GM12878 (cell line): ENCODE measurements around the gene SETSIP. TPM values are rescaled to one million over a fixed set of nuclear protein-coding genes. Genes with fewer than 3 reads are reported as not detected.

Experiments
- ATAC-seq: fragments of 200-7000 bp; cut with Tn5 transposase; 3 replicates; pipeline ENCODE4 v1.9.1; 2020; ENCODE audit warnings: mild to moderate bottlenecking, moderate library complexity
- BruUV-seq: library from RNA; stranded (reverse); fragments of 400-500 nt; replicated peaks from 2 replicates; lab custom pipeline; 2021; lab: Mats Ljungman, UMichigan
- CTCF ChIA-PET: fragments of 300-600 bp; sonication (Branson Sonifier 250); formaldehyde crosslinking; extraction: SDS; loops from one replicate; lab custom pipeline; 2021; ENCODE audit warnings: inconsistent platforms; lab: Yijun Ruan, JAX
- POLR2A ChIA-PET: fragments of 350-600 bp; formaldehyde crosslinking; extraction: SDS; loops from one replicate; lab custom pipeline; 2021; ENCODE audit warnings: inconsistent platforms; lab: Charles Lee
- RAD21 ChIA-PET: fragments of 300-600 bp; sonication (Branson Sonifier 250); formaldehyde crosslinking; loops from one replicate; lab custom pipeline; 2023; ENCODE audit warnings: antibody characterized with exemption; ENCODE audit not compliant: unreplicated experiment; lab: Charles Lee
- SMC1A ChIA-PET: fragments of 300-600 bp; sonication (Branson Sonifier 250); formaldehyde crosslinking; loops from one replicate; lab custom pipeline; 2023; ENCODE audit not compliant: unreplicated experiment, uncharacterized antibody; lab: Charles Lee
- DNase-seq: peaks from one replicate; pipeline ENCODE4 v3.0.0-alpha.2; 2011; ENCODE audit warnings: low read depth, low spot score
- FAIRE-seq: peaks from 3 replicates; lab custom pipeline; 2011; peaks lifted over from hg19 to GRCh38; lab: Jason Lieb, UNC
- H2AFZ ChIP-seq: 2 replicates; pipeline ENCODE4 v1.6.0; 2011; ENCODE audit warnings: low read depth, low read length, control low read depth; ENCODE audit not compliant: control insufficient read depth
- H3K27ac ChIP-seq: 2 replicates; pipeline ENCODE4 v1.5.1; 2011; ENCODE audit warnings: control low read depth; ENCODE audit not compliant: control insufficient read depth, insufficient read depth
- H3K27me3 ChIP-seq, 2 experiments: replicated peaks in 1 of 2; 2 replicates each; pipeline versions ENCODE4 v1.6.0 to v1.6.1; 2011; ENCODE audit warnings: low read length in 1 of 2; ENCODE audit not compliant: control insufficient read depth in 2 of 2, insufficient read depth in 2 of 2
- H3K36me3 ChIP-seq, 2 experiments: 2 replicates each; pipeline ENCODE4 v1.5.1; 2011; ENCODE audit warnings: low read length in 1 of 2; ENCODE audit not compliant: control insufficient read depth in 2 of 2, insufficient read depth in 2 of 2
- H3K4me1 ChIP-seq: 2 replicates; pipeline ENCODE4 v1.6.1; 2011; ENCODE audit warnings: mild to moderate bottlenecking, low read length, moderate library complexity, mixed read lengths; ENCODE audit not compliant: control insufficient read depth, insufficient read depth
- H3K4me2 ChIP-seq: 2 replicates; pipeline ENCODE4 v1.6.0; 2011; ENCODE audit warnings: control low read depth; ENCODE audit not compliant: control insufficient read depth, insufficient read depth
- H3K4me3 ChIP-seq: fragments of 200-600 bp; sonication (generic); 2 replicates; pipeline ENCODE4 v1.5.1; 2016
- H3K79me2 ChIP-seq: 2 replicates; pipeline ENCODE4 v1.6.0; 2011; ENCODE audit warnings: low read length; ENCODE audit not compliant: control insufficient read depth, insufficient read depth
- H3K9ac ChIP-seq: 2 replicates; pipeline ENCODE4 v1.8.0; 2011; ENCODE audit warnings: low read length, control low read depth, mixed read lengths; ENCODE audit not compliant: control insufficient read depth, insufficient read depth
- H3K9me3 ChIP-seq: replicated peaks from 3 replicates; pipeline ENCODE4 v1.5.1; 2011; ENCODE audit warnings: mild to moderate bottlenecking, low read length; ENCODE audit not compliant: control insufficient read depth, insufficient read depth
- H4K20me1 ChIP-seq: 2 replicates; pipeline ENCODE4 v1.6.0; 2011; ENCODE audit not compliant: control insufficient read depth, insufficient read depth
- ASH2L ChIP-seq: fragments of 300-600, 200-600 bp; sonication (generic); IDR thresholded peaks from 2 replicates; pipeline ENCODE4 v1.6.1; 2017; ENCODE audit warnings: low read depth, mild to moderate bottlenecking, borderline replicate concordance
- CHD1 ChIP-seq: IDR thresholded peaks from 2 replicates; pipeline ENCODE4 v1.6.1; 2012; ENCODE audit warnings: low read depth, low read length, improper control_type of control experiment
- EGR1 ChIP-seq, 2 experiments: IDR thresholded peaks; 1 replicate in 1 of 2; 2 replicates in 1 of 2; pipeline ENCODE4 v1.6.1; 2011 to 2012; ENCODE audit warnings: low read depth in 2 of 2, low read length in 2 of 2, borderline replicate concordance in 1 of 2, mild to moderate bottlenecking in 1 of 2, moderate library complexity in 1 of 2
- ELK1 ChIP-seq: IDR thresholded peaks from 2 replicates; pipeline ENCODE4 v1.6.1; 2012; ENCODE audit warnings: low read depth, low read length, improper control_type of control experiment
- HCFC1 ChIP-seq: fragments of 150-350 bp; IDR thresholded peaks from 2 replicates; pipeline ENCODE4 v1.6.1; 2014; ENCODE audit warnings: low read length
- JUNB ChIP-seq: IDR thresholded peaks from 2 replicates; pipeline ENCODE4 v1.6.1; 2016; ENCODE audit warnings: antibody characterized with exemption, mild to moderate bottlenecking
- KDM1A ChIP-seq: fragments of 200-600 bp; sonication (generic); IDR thresholded peaks from 2 replicates; pipeline ENCODE4 v1.6.1; 2016; ENCODE audit warnings: borderline replicate concordance
- MTA2 ChIP-seq: fragments of 450-650 bp; IDR thresholded peaks from 2 replicates; pipeline ENCODE4 v1.6.1; 2016; ENCODE audit warnings: low read depth, mild to moderate bottlenecking, moderate library complexity
- NR2F1 ChIP-seq: fragments of 450-650 bp; conservative IDR thresholded peaks from 2 replicates; pipeline ENCODE4 v1.6.1; 2017; ENCODE audit warnings: mild to moderate bottlenecking
- POLR2AphosphoS2 ChIP-seq: IDR thresholded peaks from 2 replicates; pipeline ENCODE4 v1.6.1; 2011; ENCODE audit warnings: low read depth, mild to moderate bottlenecking, low read length, improper control_type of control experiment, moderate library complexity
- RFX5 ChIP-seq: IDR thresholded peaks from 2 replicates; pipeline ENCODE4 v1.6.1; 2011; ENCODE audit warnings: low read depth, low read length, improper control_type of control experiment
- RUNX3 ChIP-seq: IDR thresholded peaks from 2 replicates; pipeline ENCODE4 v1.6.1; 2012; ENCODE audit warnings: low read length, inconsistent platforms
- SREBF1 ChIP-seq: IDR thresholded peaks from 2 replicates; pipeline ENCODE4 v1.6.1; 2012; ENCODE audit warnings: mild to moderate bottlenecking, low read length
- ZNF217 ChIP-seq: fragments of 450-650 bp; IDR thresholded peaks from 2 replicates; pipeline ENCODE4 v1.6.1; 2017; ENCODE audit warnings: antibody characterized with exemption, mild to moderate bottlenecking
- WGBS: methylation state at CpG from one replicate; pipeline ENCODE4 v1.1.6; 2016; ENCODE audit warnings: low lambda C conversion rate; ENCODE audit not compliant: insufficient replicate concordance, insufficient coverage; ENCODE audit errors: missing lambda C conversion rate; 5-methylcytosine and 5-hydroxymethylcytosine counted together
- in situ Hi-C: fragments of 300-500 bp; cut with MboI; formaldehyde crosslinking; loops from 9 replicates; pipeline ENCODE4 v1.14.3; 2018; ENCODE audit warnings: mixed read lengths
- intact Hi-C: fragments of 100-400 bp; cut with micrococcal nuclease; formaldehyde crosslinking; loops from one replicate; pipeline ENCODE4 v1.14.2; 2022; ENCODE audit not compliant: unreplicated experiment
- polyA plus RNA-seq, 11 experiments: library from polyadenylated mRNA; depleted of rRNA in 4 of 11; unstranded in 6 of 11; stranded (reverse) in 5 of 11; fragments of >200 nt; fragmentation: Nextera tagmentation in 4 of 11; fragmentation: Illumina TruSeq in 1 of 11; extraction: Ambion mirVana in 4 of 11; extraction: Trizol in 1 of 11; gene quantifications; 1 replicate in 1 of 11; 2 replicates in 10 of 11; pipeline versions ENCODE4 v1.2.1 to v1.2.3, GENCODE V29; 2011 to 2016; ENCODE audit warnings: inconsistent platforms in 2 of 11, missing spikeins in 2 of 11, low read depth in 1 of 11
- total RNA-seq, 4 experiments: library from RNA; depleted of rRNA in 3 of 4; stranded (reverse); fragments of >200 nt in 3 of 4; fragmentation: Illumina TruSeq in 1 of 4; extraction: Trizol in 1 of 4; gene quantifications; 2 replicates each; pipeline versions ENCODE4 v1.2.1 to v1.2.3, GENCODE V29; 2013 to 2021
- TF ChIP-seq, protein P1 (sequence below): IDR thresholded peaks from 2 replicates; pipeline ENCODE4 v1.6.1; 2011; ENCODE audit warnings: borderline replicate concordance, low read depth, mild to moderate bottlenecking, moderate library complexity, mixed read lengths, low read length; ENCODE audit not compliant: insufficient read depth; ENCODE audit errors: extremely low read length
- TF ChIP-seq, protein P2 (sequence below): fragments of 150-350 bp; IDR thresholded peaks from 2 replicates; pipeline ENCODE4 v1.6.1; 2016; ENCODE audit warnings: low read depth, low read length
- TF ChIP-seq, protein P3 (sequence below): fragments of 450-650 bp; IDR thresholded peaks from 2 replicates; pipeline ENCODE4 v1.6.1; 2017; ENCODE audit warnings: mild to moderate bottlenecking, moderate library complexity

SETSIP gene
- total and polyA plus RNA-seq, 10 of the 15 experiments (the other 5 are each of a cell fraction or from before 2014, with no cell fraction given): 0.15 to 0.46 (median 0.23) TPM; not detected in 2

DNA sequence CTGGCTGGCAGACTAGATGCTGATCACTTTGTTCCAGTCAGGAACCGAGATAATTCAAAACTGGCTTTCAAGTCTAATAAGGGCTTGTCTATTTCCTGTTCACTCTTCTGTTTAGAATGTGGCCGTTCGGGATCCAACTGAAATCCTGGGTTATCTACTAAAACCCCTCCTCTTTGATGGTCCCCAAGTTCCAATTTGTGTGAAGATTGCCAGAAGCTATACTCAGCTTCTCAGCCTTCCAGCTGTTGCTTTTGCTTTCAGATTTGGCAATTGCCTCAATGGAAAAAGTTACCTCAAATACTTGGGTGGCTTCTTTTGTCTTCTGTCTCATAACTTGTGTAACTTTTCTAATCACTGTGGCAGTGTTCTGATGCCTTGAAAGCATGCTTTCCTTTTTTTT is 48.7 kb upstream of the SETSIP start:
- Histone ChIP-seq H3K27ac (no peak overlapping the region), H3K9ac (no peak overlapping the region), H3K4me3 (no peak overlapping the region), H2AFZ (no peak overlapping the region), H3K27me3 (no peaks in the 10 kb centered on the region), H3K4me2 (no peak overlapping the region), H3K9me3 (no peaks in the 10 kb centered on the region), H3K4me1 (no peaks in the 10 kb centered on the region), H4K20me1 (no peaks in the 10 kb centered on the region), H3K79me2 (no peaks in the 10 kb centered on the region), H3K36me3 (no peaks in the 10 kb centered on the region)
- DNase-seq: no peak
- no TSS peak for BruUV-seq
- ChIA-PET CTCF (no interaction called here), POLR2A (no interaction called here), RAD21 (no interaction called here), SMC1A (no interaction called here)
- no peak for FAIRE-seq
- in situ Hi-C loops (no loop called here), intact Hi-C loops (no loop called here)
- 20% methylated on average over 3 of the region's 3 CpGs for WGBS
- ATAC-seq: no peak
- TF ChIP-seq POLR2AphosphoS2: no peak
- TF ChIP-seq, protein P1, sequence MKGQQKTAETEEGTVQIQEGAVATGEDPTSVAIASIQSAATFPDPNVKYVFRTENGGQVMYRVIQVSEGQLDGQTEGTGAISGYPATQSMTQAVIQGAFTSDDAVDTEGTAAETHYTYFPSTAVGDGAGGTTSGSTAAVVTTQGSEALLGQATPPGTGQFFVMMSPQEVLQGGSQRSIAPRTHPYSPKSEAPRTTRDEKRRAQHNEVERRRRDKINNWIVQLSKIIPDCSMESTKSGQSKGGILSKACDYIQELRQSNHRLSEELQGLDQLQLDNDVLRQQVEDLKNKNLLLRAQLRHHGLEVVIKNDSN: no peak
- TF ChIP-seq NR2F1: no peak
- TF ChIP-seq MTA2: no peak
- TF ChIP-seq SREBF1: no peak
- no peak for TF ChIP-seq HCFC1
- TF ChIP-seq CHD1: no peak
- no peak for TF ChIP-seq JUNB
- no peak for TF ChIP-seq ASH2L
- TF ChIP-seq RFX5: no peak
- no peak for TF ChIP-seq KDM1A
- TF ChIP-seq, protein P2, sequence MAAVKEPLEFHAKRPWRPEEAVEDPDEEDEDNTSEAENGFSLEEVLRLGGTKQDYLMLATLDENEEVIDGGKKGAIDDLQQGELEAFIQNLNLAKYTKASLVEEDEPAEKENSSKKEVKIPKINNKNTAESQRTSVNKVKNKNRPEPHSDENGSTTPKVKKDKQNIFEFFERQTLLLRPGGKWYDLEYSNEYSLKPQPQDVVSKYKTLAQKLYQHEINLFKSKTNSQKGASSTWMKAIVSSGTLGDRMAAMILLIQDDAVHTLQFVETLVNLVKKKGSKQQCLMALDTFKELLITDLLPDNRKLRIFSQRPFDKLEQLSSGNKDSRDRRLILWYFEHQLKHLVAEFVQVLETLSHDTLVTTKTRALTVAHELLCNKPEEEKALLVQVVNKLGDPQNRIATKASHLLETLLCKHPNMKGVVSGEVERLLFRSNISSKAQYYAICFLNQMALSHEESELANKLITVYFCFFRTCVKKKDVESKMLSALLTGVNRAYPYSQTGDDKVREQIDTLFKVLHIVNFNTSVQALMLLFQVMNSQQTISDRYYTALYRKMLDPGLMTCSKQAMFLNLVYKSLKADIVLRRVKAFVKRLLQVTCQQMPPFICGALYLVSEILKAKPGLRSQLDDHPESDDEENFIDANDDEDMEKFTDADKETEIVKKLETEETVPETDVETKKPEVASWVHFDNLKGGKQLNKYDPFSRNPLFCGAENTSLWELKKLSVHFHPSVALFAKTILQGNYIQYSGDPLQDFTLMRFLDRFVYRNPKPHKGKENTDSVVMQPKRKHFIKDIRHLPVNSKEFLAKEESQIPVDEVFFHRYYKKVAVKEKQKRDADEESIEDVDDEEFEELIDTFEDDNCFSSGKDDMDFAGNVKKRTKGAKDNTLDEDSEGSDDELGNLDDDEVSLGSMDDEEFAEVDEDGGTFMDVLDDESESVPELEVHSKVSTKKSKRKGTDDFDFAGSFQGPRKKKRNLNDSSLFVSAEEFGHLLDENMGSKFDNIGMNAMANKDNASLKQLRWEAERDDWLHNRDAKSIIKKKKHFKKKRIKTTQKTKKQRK: no peak
- TF ChIP-seq, protein P3, sequence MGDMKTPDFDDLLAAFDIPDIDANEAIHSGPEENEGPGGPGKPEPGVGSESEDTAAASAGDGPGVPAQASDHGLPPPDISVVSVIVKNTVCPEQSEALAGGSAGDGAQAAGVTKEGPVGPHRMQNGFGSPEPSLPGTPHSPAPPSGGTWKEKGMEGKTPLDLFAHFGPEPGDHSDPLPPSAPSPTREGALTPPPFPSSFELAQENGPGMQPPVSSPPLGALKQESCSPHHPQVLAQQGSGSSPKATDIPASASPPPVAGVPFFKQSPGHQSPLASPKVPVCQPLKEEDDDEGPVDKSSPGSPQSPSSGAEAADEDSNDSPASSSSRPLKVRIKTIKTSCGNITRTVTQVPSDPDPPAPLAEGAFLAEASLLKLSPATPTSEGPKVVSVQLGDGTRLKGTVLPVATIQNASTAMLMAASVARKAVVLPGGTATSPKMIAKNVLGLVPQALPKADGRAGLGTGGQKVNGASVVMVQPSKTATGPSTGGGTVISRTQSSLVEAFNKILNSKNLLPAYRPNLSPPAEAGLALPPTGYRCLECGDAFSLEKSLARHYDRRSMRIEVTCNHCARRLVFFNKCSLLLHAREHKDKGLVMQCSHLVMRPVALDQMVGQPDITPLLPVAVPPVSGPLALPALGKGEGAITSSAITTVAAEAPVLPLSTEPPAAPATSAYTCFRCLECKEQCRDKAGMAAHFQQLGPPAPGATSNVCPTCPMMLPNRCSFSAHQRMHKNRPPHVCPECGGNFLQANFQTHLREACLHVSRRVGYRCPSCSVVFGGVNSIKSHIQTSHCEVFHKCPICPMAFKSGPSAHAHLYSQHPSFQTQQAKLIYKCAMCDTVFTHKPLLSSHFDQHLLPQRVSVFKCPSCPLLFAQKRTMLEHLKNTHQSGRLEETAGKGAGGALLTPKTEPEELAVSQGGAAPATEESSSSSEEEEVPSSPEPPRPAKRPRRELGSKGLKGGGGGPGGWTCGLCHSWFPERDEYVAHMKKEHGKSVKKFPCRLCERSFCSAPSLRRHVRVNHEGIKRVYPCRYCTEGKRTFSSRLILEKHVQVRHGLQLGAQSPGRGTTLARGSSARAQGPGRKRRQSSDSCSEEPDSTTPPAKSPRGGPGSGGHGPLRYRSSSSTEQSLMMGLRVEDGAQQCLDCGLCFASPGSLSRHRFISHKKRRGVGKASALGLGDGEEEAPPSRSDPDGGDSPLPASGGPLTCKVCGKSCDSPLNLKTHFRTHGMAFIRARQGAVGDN: no peak
- TF ChIP-seq RUNX3: no peak
- TF ChIP-seq ZNF217: no peak
- no peak for TF ChIP-seq EGR1 (IDR thresholded peaks at IDR 0.05; ENCODE audit: borderline replicate concordance in 1 of 2, low read depth in 2 of 2, low read length in 2 of 2)
- TF ChIP-seq ELK1: no peak
